OCI-M2 (cell line): Measurements from ENCODE around the gene C1QTNF8.

Experiments used
- DNase-seq: peaks from one replicate; lab custom pipeline; 2025; ENCODE audit not compliant: unreplicated experiment; lab: John Stamatoyannopoulos, UW

Gene C1QTNF8

DNA sequence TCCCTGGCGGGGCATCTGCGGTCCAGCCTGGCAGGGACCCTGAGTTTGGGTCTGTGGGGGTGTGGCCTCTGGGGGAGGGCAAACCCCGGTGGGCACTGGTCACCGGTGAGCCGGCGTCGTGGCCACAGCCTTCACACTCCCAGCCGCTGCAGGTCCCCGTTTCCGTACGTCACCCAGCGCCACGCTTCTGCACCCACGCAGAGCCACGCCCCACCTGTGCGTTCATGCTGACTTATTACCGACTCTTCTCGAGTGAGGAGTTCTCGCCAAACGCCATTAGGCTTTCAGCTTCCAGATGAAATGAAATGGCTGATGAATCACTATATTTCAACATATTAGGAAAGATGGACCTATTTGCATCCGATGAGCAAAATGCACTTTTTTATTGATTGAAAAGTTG, 32.3 kb downstream of the C1QTNF8 start:
- DNase-seq = no peak

DNA sequence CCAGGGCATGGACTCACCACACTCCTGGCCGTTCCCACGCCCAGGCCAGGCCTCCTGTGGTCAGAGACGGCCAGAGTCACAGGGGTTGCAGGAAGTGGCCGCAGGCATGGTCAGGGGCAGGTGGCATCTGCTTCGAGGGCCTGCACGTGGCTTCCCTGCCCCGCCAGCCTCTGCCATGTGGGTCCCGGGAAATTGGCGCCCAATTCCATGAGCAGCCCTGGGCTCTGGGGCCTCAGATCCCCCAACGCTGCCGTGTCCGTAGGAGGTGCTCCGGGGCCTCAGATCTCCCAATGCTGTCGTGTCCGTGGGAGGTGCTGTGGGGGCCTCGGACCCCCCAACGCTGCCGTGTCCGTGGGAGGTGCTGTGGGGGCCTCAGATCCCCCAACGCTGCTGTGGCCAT, 33.1 kb downstream of the C1QTNF8 start:
- DNase-seq = no peak

DNA sequence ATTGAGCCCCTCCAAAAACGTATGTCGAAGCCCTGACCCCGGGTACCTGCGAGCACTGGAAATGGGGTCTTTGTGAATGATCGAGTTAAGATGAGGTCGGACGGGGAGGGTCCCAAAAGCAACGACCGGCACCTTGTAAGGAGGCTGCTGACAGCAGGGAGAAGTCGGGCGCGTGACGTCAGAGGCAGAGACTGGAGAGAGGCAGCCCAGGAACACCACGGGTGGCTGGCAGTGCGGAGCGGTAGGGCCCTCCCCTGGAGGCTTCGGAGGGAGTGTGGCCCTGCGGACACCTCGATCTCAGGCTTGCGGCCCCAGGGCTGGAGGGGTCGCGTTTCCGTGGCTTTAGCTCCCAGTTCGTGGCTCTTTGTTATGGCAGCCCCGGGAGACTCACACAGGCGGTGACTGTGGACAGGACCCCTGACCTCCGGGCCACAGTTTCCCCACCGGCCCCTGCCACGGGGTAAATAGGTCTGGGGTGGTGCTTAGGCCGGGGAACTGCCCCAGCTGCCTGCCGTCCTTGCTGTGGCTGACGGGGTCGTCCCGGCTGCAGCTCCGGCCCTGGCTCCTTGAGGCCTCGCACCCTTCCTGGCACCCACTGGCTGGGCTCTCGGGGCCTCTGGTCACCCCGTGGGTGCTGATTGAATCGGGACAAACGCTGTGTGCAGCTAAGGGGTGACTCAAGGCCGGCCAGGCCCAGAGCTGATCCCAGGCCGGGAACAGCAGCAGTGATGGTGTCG, 34.1 kb downstream of the C1QTNF8 start:
- no peak for DNase-seq

DNA sequence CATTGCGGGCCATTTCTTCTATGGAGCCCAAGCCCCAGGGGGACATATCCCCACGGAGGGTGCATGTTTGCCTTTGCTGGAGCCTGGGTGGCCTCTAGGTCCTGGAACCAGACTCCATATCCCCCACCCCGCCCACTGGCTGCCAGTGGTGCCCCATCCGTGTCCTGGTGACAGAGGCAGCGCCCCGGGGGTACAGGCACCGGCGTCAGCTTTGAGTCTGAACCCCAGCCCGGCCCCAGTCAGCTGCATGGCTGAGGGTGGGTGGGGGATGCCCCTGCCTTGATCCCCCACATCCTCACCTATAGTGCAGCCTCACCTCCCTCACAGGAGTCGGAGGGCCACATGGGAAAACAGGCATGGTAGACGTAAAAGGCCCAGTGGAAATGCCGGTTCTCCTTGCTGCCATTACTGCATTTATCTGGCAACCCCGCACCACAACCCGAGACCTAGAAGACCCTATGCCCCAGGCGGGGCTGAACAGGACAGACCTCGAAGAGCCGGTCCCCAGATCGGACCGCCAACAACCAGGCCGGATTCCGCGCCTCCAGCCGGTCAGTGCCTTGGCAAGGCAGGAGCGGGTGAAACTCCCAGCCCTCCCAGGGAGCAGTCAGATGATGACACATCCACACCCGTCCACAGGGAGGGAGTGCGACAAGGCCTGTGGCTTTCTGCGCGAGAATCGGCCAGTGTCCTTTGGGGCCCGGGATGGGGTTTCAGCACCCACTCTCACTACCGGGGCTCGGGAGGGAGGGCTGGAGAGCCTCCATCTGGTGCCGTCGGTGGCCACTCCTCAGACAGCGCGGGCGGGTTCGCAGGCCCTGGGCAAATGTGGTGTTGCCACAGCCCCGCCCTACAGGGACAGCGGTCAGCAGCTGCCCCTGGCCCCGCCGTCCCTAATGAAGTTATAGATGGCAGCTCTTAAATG, 35.4 kb downstream of the C1QTNF8 start:
- DNase-seq = no peak

DNA sequence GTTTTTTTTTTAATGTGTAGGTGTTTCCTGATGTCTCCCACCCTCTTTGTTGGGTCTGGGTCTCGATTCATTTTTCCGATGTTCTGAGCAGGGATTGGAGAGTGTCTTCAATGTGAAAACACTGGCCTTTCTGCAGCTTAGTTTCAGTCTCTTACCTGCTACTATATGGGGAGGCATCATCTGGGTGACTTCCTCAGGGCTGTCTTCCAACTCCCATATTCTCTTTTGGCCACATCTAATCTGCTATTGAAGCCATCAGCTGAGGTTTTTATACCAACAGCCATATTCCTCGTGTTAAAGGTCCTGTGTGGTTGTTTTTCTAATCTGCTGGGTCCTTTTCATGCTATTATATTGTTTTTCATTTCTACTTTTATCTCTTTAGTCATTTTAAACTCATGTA, 36.7 kb downstream of the C1QTNF8 start:
- DNase-seq = no peak

DNA sequence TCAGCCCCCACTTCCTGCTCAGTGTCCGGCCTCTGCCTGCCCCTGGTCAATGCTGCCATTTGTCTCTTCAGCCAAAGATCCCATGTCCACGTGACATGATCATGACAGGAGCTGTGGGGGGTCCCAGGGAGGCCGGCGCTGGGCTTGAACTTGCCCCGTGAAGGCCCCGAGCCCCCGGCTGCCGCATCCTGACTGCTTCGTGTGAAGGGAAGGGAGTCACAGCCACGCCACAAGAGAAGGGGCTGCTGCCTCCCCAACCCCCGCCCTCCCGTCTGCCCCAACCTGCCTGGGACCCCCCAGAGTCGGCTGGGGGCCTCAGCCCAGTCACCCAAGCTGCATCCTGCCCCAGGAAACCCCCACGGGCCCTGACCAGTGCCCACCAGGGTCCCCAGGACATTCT, 37.8 kb downstream of the C1QTNF8 start:
- no peak for DNase-seq

DNA sequence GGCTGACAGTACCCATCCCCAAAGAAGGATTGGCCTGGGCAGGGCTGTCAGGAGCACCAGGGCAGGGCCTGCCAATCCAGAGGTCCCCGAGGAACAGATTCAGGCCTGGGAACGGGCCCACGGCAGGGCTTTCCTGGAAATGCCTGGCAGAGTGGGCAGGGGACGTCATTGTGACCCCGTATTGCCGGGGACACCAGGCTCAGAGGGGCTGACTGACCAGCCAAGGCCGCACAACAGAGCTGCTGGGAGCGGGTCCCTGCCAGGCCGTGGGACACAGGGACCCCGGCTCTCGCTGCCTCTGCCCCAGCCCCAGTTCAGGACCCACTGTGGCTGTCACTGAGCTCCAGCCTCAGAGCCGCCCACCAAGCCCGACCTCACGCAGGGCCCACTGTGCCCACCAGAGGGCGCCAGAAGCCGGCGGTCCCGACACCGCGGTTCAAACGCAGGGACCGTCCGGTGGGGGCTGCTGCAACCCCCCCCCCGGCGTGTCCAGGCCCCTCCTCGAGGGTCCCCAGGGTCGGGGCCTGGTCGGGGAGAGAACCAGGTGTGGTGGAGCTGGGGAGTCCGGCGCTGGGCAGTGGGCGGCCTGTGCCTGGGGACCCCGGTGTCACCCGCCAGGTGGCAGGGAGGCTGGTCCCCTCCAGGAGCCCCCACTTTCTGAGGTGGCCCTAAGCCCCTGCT, 38.7 kb downstream of the C1QTNF8 start:
- no peak for DNase-seq

DNA sequence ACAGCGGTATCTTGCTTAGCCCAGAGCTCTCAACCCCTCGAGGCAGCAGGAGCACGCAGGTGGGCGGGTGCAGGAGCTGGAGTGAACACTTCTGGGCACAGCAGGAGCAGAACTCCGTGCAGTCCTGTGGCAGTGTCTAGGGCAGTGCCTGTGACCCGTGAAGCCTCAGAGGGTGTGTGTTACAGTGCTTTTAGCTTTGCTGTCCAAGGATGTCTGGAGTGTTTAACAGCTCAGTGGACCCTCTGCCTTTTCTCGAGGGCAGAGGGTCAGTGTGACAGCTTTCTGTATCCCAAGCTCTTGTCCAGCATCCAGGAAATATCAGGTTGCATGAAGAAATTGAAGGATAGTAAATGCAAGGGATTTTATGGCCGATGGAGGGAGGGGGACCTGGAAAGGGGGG, 39.8 kb downstream of the C1QTNF8 start:
- DNase-seq = no peak

DNA sequence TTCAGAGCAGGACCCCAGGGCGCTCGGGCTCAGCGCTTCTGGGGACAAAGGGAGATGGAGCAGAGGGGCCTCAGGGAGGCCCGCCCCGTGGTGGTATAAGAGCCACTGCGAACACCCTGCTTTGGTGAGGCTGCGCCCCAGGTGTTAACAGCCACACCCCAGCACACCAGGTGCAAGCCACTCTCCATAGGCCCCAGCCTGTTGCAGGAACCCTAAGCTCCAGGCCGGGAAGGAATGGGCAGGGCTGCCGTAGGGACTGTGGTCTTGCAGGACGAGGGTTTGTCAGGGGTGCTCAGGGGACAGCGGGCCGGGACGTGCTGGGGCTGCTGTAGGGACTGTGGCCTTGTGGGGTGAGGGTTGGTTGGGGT, 40.5 kb downstream of the C1QTNF8 start:
- no peak for DNase-seq

DNA sequence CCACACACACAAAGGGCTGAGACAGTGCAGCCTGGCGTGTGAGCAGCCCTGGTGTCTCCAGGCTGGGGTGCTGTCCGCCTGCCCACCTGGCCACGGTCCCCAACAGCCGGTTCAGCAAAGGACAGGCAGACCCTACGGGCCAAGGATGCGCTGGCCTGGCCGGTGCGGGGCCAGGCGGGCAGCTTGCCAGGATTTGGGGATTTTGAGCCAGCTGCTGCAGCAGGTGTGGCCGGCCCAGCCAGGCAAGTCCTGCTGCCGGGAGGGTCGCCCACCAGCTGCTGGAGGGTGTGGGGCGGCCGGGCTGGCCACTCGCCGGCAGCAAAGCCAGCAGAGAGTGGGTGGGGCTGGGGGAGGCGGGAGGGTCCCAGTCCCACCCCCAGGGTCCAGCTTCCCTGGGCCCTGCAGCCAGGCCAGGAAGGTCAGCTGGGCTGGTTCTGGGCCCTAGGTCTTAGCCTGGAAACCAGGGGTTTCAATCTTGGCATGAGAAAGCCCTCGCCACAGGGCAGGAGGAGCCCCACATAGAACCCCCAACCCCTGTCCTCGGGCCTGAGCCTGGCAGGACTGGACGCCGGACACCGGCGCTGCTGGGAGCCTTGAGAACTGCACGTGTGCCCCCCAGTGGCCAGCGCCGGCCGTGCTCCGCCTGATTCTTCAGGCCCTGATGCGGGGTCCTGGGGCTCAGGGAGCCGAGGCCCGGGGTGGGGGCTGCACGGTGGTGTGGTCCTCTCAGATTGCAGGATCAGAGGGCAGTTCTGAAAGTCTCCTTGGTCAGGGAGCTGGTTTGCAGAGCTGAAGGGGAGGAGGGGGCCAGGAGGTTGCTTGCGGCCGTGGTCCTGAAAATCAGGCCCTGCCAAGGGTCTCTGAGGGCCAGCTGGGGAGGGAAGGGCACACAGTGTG, 41.1 kb downstream of the C1QTNF8 start:
- DNase-seq = no peak

DNA sequence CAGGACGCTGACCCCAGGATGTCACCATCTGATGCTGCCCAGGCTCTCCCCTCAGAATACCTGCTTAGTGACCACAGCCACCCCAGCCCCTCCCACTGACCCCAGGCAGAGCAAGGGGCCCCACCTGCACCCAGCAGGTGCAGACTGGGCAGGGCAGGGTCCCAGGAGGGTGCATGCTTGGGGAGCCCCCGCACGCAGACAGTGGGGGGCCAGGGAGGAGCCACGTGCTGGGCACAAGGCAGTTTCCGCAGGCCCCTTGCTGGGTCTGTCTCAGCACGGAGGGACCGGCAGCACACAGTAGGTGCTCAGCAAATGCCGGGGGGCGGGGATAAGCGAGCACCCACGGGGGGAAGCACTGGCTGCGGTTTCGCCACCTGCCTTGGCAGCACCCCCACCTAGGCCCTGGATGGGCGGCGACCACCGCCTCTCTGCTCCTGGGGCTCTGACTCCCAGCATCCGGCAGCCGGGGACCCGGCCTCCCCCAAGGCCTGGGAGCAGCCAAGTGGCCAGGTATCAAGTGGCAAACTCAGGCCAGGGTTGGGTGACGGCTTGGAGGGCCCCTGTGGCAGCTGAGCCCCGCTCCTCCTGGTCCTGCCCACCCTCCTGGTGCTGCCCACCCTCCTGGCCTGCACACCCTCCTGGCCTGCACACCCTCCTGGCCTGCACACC, 42.2 kb downstream of the C1QTNF8 start:
- DNase-seq = no peak

DNA sequence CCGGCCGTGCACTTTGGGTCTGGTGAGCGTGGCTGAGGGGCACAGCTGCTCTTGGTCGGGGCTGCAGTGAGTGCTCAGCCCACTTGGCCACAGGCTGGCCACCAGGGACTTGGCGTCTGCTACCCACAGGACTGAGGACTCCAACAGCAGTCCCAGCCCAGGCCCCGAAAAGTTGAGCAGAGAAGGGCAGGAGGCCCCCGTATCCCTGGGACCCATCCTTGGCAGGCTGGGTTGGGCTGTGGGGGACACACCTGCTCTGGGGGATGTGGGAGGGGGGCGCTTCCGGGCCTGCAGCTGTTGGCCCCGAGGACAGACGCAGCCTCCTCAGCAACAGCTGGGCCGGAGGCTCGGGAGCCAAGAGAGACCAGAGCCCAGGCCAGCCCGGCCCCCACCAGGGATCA, 42.9 kb downstream of the C1QTNF8 start:
- DNase-seq = no peak

DNA sequence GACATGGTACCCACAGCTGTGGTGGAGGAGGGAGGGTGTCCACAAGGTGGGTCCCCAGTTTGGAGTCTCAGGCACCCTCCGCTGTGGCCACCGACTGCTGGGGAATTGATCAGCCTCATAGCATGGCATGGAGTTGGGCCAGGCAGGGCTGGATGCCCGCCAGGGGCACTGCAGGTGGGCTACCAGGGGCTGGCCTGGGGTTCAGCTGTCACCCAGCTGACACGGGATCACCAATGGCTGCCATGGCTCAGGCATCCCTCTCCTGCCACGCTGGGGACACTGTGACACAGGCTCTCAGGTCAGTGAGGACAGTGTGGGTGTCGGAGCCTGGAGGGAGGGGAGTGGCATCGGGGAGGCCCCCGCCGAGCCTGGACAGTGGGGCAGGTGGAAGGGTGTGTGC, 43.3 kb downstream of the C1QTNF8 start:
- DNase-seq = no peak

DNA sequence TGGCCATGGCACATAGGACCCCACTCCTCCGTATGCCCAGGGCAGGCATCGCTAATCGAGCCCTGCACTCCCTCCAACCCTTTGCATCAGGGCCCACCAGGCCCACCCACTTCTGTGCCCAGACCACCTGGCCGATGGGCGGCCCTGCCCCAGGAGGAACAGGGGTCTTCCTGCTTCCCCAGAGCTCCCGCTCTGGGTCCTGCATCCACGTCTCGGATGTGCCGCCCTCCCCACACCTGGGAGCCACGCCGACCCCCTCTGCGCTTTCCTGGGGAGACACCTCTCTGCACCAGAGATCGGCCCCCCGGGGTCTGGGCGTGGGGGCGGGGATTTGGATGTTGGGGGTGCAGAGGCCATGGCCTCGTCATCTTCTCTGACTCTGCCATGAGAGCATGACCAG, 44.6 kb downstream of the C1QTNF8 start:
- no peak for DNase-seq

DNA sequence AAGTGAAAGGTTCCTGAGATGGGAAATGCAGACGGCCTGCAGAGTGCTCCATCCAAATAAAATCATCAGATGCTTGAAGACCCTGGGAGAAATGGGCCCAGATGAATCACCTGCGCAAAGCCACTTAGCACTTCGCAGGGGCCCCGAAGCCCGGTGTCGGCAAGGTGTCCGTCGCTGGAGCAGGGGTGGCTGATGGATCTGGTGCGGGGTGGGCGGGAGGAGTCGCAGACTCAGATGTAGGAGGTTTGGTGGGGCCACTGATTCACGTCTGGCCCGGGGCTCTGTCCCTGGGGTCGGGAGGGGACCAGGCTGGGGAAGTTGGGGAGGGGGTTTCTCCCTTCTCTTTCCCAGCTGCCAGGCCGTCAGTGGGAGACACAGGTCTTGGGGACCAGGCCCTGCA, 45.1 kb downstream of the C1QTNF8 start:
- no peak for DNase-seq

DNA sequence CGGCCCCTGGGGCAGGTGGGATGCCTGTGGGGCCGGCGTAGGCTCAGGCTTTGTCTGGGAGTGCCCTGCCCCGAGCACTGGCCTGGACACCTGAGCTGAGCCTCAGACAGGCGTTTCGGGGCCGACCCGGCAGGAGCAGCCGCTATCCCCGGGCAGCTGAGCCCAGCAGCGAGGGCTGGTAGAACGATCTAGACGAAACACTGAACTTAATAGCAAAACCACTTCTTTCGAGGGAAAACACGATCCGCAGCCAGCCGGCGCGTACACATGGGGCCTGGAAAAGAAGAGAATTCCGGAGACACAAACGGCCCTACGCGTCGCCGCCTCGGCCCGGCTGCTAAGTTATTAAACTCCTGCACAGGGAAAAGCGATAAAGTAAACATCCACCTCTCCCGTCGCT, 45.5 kb downstream of the C1QTNF8 start:
- no peak for DNase-seq

DNA sequence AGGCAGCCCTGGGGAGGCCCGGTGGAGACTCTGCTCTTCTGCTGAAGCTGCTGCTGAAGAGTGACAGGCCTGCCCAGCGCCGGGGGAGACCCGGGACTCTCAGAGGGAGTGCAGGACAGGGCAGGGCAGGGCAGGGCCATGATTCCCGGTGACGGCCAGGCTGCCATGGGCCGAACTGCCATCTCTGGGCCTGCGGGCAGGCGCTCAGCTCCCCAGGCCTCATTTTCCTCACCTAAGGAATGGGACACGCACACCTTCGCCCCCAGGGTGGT, 46.1 kb downstream of the C1QTNF8 start:
- no peak for DNase-seq

DNA sequence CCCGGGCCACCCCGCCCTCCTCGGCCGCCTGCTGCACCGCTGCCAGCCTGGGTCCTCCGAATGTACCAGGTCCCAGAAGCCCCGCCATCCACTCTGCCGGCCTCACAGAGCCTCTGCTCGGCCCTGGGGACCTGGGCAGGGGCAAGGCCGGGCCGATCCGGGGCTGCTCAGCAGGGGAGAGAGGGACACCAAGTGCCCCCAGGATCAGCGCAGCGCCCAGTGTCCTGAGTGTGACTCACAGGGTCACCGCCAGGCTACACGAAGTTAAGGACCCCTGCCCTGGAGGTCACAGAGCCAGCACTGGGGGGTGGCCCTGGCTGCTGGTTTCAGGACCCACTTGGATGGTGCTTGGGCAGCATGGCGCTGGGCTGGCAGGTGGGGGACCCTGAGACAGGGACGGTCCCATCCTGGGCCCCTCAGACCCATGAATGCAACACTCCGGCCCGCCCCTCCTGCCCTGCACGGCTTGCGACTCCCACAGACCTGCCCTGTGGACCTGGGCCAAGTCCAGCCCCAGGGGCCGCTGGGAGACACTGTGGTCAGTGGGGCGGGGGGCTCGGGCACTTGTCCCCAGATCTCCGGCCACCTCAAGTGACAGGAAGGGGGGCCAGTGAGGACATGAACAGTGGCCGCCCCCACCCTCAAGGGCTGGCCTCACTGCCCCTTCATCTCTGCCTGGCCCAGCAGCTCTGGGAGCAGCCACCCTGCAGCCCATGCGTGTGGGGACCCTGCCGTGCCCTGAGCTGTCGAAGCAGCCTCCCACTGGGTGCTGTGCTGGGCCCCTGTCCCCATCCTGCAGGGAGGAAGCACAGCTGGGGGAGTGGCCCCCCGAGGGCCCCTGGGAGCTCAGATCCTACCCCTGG, 46.7 kb downstream of the C1QTNF8 start:
- DNase-seq = no peak

DNA sequence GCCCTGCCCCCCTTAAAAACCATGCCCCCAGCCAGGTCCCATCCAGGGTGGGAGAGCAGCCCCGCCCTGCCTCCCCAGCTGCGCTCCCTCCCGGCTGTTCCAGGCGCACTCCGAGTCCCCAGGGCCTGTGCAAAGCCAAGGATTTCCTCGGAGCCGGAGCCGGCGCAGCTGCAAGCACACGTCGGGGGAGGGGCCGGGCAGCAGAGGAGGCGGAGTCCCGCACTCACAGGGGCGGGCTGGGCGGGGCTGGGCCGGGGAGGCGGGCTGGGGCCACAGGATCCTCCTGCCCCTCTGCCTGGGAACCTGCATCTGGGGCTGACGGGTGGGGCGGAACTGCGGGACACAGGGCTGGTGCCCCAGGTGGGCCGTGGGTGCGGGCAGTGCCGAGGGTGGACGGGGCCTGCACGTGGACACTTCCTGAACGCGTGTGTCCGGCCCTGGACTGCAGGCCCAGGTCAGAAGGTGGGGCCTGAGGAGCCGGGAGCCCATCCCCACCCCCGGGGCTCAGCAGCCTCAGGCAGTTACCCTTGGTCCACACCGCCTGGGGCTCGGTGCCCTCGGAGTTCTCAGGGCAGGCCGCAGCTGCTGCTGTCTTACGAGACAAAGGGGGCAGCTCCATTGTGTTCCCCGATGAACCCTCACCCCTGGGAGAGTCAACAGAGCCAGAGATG, 47.5 kb downstream of the C1QTNF8 start:
- no peak for DNase-seq
